Activated CD4-positive, alpha-beta T cell treated with anti-CD3 and anti-CD28 coated beads, Interleukin-2, amount 10 ng/mL, durations not matched to agents 7 days and 5 days (primary cell): ENCODE results near the gene CLRN2. TPM values are rescaled to one million over a fixed set of nuclear protein-coding genes. Genes with fewer than 3 reads are reported as not detected.

Source experiments
- CTCF ChIA-PET: fragments of 350-600 bp; sonication (Branson Sonifier 250); formaldehyde crosslinking; loops from one replicate; lab custom pipeline; 2021; ENCODE audit warnings: antibody characterized with exemption; lab: Charles Lee
- POLR2A ChIA-PET: fragments of 350-600 bp; sonication (Branson Sonifier 250); formaldehyde crosslinking; loops from one replicate; lab custom pipeline; 2021; ENCODE audit warnings: antibody characterized with exemption; lab: Charles Lee
- DNase-seq: peaks from one replicate; pipeline ENCODE4 v3.0.0-alpha.2; 2020
- H3K27ac Mint-ChIP-seq: one replicate; pipeline ENCODE4 v1.8.0; 2021; ENCODE audit warnings: mild to moderate bottlenecking, moderate library complexity, mixed read lengths
- H3K27me3 Mint-ChIP-seq: one replicate; pipeline ENCODE4 v1.8.0; 2021; ENCODE audit warnings: mixed read lengths
- H3K36me3 Mint-ChIP-seq: one replicate; pipeline ENCODE4 v1.8.0; 2021; ENCODE audit warnings: low read depth, mixed read lengths
- H3K4me1 Mint-ChIP-seq: one replicate; pipeline ENCODE4 v1.8.0; 2021; ENCODE audit warnings: mixed read lengths
- H3K4me3 Mint-ChIP-seq: one replicate; pipeline ENCODE4 v1.8.0; 2021; ENCODE audit warnings: mild to moderate bottlenecking, moderate library complexity, mixed read lengths
- H3K9me3 Mint-ChIP-seq: one replicate; pipeline ENCODE4 v1.8.0; 2021; ENCODE audit warnings: mixed read lengths
- total RNA-seq, 2 experiments: library from RNA; stranded (reverse); gene quantifications; one replicate each; pipeline ENCODE4 v1.2.3, GENCODE V29; 2021

Gene CLRN2, protein sequence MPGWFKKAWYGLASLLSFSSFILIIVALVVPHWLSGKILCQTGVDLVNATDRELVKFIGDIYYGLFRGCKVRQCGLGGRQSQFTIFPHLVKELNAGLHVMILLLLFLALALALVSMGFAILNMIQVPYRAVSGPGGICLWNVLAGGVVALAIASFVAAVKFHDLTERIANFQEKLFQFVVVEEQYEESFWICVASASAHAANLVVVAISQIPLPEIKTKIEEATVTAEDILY
- total RNA-seq: not detected

DNA sequence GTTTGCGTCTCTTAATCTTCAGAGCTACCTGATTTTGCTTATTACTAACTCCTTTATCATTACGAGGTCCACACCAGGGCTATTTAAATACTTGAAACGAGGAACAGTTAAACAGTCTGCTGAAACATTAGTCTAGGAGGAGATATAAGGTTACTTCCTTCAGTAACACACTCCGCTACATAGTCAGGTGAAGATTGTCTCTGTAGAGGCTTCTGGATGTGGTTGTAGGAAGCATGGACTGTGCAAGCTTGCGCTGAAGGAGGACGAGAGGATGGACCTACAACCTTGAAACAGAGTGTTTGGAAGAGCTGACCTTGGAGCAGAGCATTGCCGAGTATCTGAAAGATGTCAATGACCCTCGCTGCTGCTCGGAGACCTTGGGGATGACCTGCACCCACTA is at the start of gene CLRN2:
TSS of gene CLRN2 (plus strand) at position 301 of the 400 bp plus-strand sequence. CDS start 102 bp downstream, outside the sequence.
- Mint-ChIP-seq H3K36me3 (peaks cover 3% of the 10 kb centered on the region), H3K9me3 (no peaks in the 10 kb centered on the region), H3K27ac (no peak within 1 kb of the TSS), H3K27me3 (peaks cover 15% of the 10 kb centered on the region), H3K4me3 (no peak within 1 kb of the TSS), H3K4me1 (peaks cover 22% of the 10 kb centered on the region)
- no peak for DNase-seq
- ChIA-PET CTCF (no interaction called here), POLR2A (no interaction called here)

DNA sequence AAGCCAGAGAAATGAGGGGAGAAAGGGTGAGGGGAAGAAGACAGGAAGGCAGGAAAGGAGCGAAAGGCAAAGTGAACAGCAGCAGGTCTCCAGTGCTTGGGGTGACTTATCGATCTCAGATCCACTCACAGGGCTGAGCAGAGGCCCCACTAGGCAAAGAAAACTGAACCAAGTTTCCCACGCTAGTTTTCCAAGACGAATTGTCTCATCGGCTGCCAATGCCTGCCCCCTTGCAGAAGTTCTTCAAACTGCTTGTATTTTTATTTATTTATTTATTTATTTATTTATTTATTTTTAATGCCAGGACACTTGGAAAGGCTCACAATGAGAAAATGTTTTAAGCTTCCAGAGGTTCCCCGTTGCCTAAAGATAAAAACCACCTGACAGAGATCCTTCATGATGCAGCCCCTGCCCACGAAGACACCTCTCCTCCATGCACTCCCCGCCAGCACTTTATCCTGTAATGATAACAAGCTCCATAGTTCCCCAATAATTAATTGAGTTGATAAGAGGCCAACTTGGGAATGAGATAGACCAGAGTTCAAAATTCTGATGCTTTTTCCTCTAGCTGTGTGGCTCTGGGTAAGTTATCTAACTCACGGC is 46.2 kb upstream of the CLRN2 start:
- H3K27ac Mint-ChIP-seq: no peak overlapping the region
- no peak for DNase-seq
- CTCF ChIA-PET: interaction anchor here (1.4 kb wide), 1 partner anchor 17 kb away, joined by 3 read pairs; no protein-coding TSS in a partner anchor
- H3K4me1 Mint-ChIP-seq: no peaks in the 10 kb centered on the region
- no peaks in the 10 kb centered on the region for H3K36me3 Mint-ChIP-seq
- POLR2A ChIA-PET: no interaction called here
- no peak overlapping the region for H3K4me3 Mint-ChIP-seq
- no peaks in the 10 kb centered on the region for H3K9me3 Mint-ChIP-seq
- no peaks in the 10 kb centered on the region for H3K27me3 Mint-ChIP-seq

DNA sequence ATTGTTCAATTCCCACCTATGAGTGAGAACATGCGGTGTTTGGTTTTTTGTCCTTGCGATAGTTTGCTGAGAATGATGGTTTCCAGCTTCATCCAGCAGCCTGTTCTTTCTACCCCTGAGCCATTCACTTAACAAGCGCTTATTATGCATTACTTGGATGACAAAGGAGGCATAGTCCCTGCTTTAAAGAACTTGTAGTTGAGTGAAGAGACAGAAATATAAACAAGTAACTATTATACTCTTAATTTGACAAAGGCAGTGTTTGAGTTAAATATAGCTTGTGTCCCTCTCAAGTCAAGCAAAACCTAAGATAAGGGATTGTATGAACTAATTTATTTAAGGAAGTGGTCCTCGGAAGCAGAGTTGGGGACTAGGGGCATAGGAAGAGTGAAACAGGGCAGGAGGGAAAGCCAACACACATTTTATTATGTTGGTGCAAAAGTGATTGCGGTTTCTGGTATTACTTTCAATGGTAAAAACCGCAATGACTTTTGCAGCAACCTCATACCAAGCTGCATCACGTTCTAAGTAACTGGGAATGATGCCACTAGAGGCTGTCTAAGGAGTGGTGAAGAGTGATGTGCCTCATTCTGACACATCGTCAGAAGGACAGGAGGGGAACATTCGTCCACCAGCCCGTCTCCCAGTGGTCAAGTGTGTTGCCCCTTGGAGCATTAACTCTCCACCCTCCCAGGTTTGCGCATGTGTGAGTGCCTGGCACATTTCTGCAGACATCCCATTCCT is 44.9 kb upstream of the CLRN2 start:
- no peaks in the 10 kb centered on the region for H3K9me3 Mint-ChIP-seq
- H3K36me3 Mint-ChIP-seq: no peaks in the 10 kb centered on the region
- H3K27me3 Mint-ChIP-seq: no peaks in the 10 kb centered on the region
- POLR2A ChIA-PET: no interaction called here
- H3K4me1 Mint-ChIP-seq: no peaks in the 10 kb centered on the region
- no peak overlapping the region for H3K27ac Mint-ChIP-seq
- no peak for DNase-seq
- no peak overlapping the region for H3K4me3 Mint-ChIP-seq
- CTCF ChIA-PET: interaction anchor here (1.3 to 1.4 kb wide), 2 partner anchors 18 kb away, joined by 3 read pairs; no protein-coding TSS in a partner anchor

DNA sequence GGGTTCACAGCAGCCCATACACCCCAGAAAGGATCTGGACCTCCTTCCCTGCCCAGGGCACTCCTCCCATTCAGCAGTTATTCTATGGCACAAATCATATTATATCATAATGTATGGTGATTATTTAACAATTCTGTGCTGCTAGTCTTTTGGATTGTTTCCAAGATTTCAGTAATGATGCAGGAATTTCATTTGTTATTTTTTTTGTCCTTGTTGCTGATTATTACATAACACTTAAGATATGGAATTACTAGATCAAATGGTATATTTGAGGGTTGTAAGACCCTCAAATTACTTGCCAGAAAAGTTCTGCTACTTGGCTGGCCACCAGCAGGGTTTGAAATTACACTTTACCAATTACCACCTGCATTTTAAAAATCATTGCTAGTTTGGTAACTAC is 39.5 kb upstream of the CLRN2 start:
- H3K4me1 Mint-ChIP-seq: peaks cover 2% of the 10 kb centered on the region
- no peak for DNase-seq
- ChIA-PET POLR2A (no interaction called here), CTCF (no interaction called here)
- no peaks in the 10 kb centered on the region for H3K27me3 Mint-ChIP-seq
- no peaks in the 10 kb centered on the region for H3K36me3 Mint-ChIP-seq
- no peak overlapping the region for H3K27ac Mint-ChIP-seq
- H3K9me3 Mint-ChIP-seq: no peaks in the 10 kb centered on the region
- no peak overlapping the region for H3K4me3 Mint-ChIP-seq

DNA sequence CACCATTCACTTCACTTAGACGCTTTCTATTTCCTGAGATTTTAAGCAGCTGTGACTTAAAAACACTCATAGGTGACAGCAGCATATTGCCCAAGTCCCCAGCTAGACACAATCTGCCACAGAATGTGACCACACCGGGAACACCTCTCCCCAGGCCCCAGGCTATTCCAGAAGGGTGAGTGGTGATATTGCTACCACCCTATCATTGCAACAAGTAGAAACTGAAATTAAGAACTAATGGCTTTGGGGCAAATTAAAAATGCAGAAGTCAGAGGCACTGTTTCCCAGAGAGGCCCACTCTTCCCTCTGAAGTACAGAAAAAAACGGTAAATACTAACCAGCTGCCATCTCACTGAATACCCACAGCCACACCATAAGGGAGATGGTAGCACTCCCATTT is 38.1 kb upstream of the CLRN2 start:
- Mint-ChIP-seq H3K27me3 (no peaks in the 10 kb centered on the region), H3K9me3 (no peaks in the 10 kb centered on the region)
- POLR2A ChIA-PET: no interaction called here

DNA sequence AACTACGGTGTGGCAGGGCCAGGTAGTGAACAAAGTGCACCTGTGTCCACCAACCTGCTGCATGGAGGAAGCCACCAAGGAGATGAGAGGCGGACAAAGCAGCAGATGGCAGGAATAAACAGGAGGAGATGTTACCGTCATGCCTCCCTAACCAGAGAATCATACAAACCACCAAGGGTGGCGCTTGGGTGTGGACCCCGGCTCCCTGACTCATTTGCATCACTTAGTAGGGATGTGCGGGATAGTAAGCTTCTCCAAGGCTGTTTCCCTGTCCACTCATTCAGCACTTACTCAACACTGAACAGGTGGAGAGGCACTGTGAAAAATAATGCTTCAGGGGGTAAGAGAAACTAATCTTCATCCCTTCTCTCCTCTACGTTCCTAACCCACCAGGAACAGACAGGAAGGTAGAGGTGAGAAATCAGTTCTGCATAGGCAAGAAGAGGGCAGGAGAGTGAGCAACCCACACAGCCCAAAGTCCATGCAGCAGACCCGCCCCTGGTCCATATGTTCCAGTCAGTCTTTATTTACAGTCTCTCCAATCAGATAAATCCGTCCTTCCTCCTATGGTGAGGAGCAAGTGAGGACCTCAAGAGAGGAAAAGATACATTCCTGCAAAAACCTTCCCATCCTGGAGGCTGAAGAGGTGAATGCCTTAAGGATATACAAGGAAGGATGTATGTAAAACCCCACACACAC is 37.0 kb upstream of the CLRN2 start:
- CTCF ChIA-PET: no interaction called here

More for the DNA sequence above, 38.1 kb upstream of the CLRN2 start:
- Mint-ChIP-seq H3K36me3 (no peaks in the 10 kb centered on the region), H3K27ac (no peak overlapping the region), H3K4me3 (no peak overlapping the region), H3K4me1 (peaks cover 2% of the 10 kb centered on the region)
- DNase-seq: no peak
- CTCF ChIA-PET: no interaction called here

DNA sequence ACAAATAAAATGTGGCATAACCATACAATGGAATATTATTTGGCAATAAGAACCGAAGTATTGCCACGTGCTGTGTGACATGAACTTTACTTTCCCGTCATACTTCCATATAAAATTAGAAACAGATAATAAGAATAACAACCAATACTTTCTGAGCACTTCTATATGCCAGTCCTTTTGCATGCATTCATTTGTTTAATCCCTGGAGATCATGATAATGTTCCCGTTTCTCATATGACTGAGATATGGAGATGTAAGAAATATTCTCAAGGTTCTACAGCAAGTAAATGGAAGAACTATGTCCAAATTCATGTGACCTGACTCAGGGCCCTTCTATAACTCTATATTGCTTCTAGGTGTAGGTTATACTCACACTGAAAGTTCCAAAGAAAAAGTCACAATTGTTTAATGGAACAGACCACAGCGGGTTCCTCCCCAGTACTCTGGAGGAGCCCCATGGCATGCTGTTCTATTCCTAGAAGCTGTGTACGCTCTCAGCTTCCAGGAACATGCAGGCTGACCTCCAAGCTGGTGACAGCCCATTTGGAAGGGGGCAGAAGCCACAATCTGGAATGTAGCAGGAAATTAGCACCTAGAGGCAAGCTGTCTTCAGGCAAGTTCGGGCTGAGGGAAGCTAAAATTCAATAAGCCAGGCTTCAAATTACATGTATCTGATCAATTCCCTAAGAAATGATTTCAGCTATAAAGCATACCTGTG is 34.6 kb upstream of the CLRN2 start:
- Mint-ChIP-seq H3K27me3 (no peaks in the 10 kb centered on the region), H3K4me1 (peaks cover 2% of the 10 kb centered on the region), H3K4me3 (no peak overlapping the region), H3K27ac (no peak overlapping the region), H3K9me3 (no peaks in the 10 kb centered on the region), H3K36me3 (peaks cover 6% of the 10 kb centered on the region)
- ChIA-PET CTCF (no interaction called here), POLR2A (no interaction called here)
- DNase-seq: no peak

More for the DNA sequence above, 37.0 kb upstream of the CLRN2 start:
- Mint-ChIP-seq H3K36me3 (no peaks in the 10 kb centered on the region), H3K27me3 (no peaks in the 10 kb centered on the region), H3K27ac (no peak overlapping the region), H3K4me3 (no peak overlapping the region), H3K4me1 (peaks cover 2% of the 10 kb centered on the region), H3K9me3 (no peaks in the 10 kb centered on the region)
- POLR2A ChIA-PET: no interaction called here
- no peak for DNase-seq

DNA sequence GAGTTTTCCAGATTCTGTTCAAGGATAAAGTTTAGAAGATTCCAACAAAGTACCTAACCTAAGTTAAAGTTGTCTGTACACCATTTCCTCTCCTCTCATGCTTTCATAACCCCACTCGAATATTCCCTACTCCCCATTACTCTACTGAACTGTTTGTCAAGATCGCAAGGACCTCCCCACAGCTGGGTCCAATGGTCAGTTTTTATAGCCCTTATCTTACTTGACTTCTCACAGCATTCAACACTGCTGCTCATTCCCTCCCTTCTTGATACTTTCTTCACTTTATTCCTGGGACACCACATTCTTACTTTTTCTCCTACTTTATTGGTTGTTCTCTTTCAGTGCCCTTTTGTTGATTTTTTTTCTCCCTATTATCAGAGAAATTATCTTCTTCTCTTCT is 34.0 kb upstream of the CLRN2 start:
- H3K4me1 Mint-ChIP-seq: peaks cover 2% of the 10 kb centered on the region
- POLR2A ChIA-PET: no interaction called here
- no peak for DNase-seq
- CTCF ChIA-PET: no interaction called here
- no peak overlapping the region for H3K27ac Mint-ChIP-seq
- H3K27me3 Mint-ChIP-seq: no peaks in the 10 kb centered on the region
- H3K9me3 Mint-ChIP-seq: no peaks in the 10 kb centered on the region
- H3K4me3 Mint-ChIP-seq: no peak overlapping the region
- peaks cover 8% of the 10 kb centered on the region for H3K36me3 Mint-ChIP-seq

DNA sequence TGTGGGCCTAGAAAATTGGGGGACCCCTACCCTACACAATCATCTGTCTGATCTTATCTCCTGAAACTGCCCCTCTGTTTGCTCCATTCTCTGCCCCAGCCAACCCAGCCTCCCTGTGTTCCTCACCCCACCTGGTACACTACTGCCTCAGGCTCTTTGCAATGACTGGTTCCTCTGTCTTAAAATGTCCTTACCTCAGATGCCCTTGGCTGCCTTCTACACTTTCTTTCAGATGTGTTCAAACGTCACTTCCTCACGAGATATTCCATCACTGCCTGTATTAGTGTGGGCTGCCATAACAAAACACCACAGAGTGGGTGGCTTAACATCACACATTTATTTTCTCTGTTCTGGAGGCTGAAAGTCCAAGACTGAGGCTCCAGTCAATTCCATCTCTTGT is 32.2 kb upstream of the CLRN2 start:
- no peaks in the 10 kb centered on the region for H3K9me3 Mint-ChIP-seq
- H3K4me1 Mint-ChIP-seq: no peaks in the 10 kb centered on the region
- H3K36me3 Mint-ChIP-seq: peaks cover 18% of the 10 kb centered on the region
- ChIA-PET CTCF (no interaction called here), POLR2A (no interaction called here)
- no peaks in the 10 kb centered on the region for H3K27me3 Mint-ChIP-seq
- H3K27ac Mint-ChIP-seq: no peak overlapping the region
- DNase-seq: no peak
- H3K4me3 Mint-ChIP-seq: no peak overlapping the region

DNA sequence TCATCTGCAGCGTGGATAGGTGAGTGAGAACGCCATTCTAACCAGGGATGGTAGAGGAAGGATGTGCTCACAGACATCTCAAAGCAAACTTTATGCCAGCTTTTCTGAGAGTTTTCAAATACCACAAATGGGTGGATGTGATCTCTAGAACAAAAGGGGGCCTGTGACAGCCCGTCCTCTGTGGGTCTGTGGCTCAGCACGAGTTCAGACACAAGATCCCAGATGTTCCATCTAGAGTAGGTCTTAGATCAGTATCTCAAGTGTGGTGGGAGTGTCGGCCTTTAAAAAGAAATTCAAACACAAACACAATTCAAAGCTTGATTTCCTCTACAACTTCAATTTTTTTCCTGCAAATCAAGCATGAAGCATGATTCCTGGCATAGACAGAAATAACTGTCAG is 25.8 kb upstream of the CLRN2 start:
- Mint-ChIP-seq H3K4me3 (no peak overlapping the region), H3K36me3 (peaks cover 45% of the 10 kb centered on the region), H3K9me3 (no peaks in the 10 kb centered on the region), H3K27ac (no peak overlapping the region), H3K27me3 (no peaks in the 10 kb centered on the region), H3K4me1 (peaks cover 3% of the 10 kb centered on the region)
- POLR2A ChIA-PET: no interaction called here
- CTCF ChIA-PET: interaction anchor here (1.2 to 1.6 kb wide), 2 partner anchors 17 to 56 kb away, joined by 3 read pairs; no protein-coding TSS in a partner anchor
- DNase-seq: no peak

DNA sequence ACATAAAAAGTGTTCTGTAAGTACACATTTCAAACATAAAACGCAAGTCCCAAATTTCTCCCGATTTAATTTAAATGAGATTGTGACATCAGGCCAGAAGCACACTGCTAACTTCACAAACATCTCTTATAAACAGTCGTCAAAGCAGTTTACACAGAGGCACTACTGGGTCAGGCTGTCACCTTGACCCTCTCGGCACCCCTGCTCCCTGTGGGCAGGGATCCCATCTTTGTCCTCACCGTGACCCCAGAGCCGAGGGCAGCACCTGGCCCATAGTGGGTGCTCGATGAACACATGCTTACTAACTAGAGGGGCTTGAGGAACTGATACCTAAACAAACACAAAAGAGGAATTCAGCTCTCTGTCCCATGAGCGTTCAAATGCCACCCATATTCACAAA is 25.2 kb upstream of the CLRN2 start:
- no peak overlapping the region for H3K4me3 Mint-ChIP-seq
- no peaks in the 10 kb centered on the region for H3K27me3 Mint-ChIP-seq
- H3K27ac Mint-ChIP-seq: no peak overlapping the region
- ChIA-PET CTCF (interaction anchor here (1.6 kb wide), 1 partner anchor 55 kb away, joined by 3 read pairs; no protein-coding TSS in a partner anchor), POLR2A (no interaction called here)
- H3K4me1 Mint-ChIP-seq: peaks cover 6% of the 10 kb centered on the region
- no peak for DNase-seq
- H3K36me3 Mint-ChIP-seq: peaks cover 49% of the 10 kb centered on the region
- no peaks in the 10 kb centered on the region for H3K9me3 Mint-ChIP-seq

DNA sequence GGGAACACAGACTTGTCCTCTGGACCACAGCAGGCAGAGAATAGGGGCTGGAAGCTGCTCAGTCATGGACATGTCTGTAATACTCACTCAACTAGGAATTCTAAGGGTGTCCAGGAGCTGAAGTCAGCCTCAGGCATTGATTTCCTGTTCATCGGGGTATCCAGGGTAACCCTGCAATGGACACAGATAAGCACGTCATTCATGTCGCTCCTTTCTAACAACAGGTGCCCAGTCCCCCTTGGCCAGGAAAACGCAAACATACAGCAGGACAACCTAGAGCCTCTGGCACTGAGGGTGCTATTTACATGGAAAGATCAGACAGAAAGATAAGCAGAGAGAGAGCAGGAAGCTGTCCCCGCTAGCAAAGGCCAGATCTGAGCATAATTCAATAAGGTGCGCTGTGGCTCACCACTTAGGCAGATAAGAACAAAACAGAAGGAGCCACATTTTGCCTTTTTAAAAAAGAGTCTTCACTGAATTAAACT is 24.3 kb upstream of the CLRN2 start:
- ChIA-PET POLR2A (no interaction called here), CTCF (no interaction called here)
- no peaks in the 10 kb centered on the region for H3K27me3 Mint-ChIP-seq
- peaks cover 41% of the 10 kb centered on the region for H3K36me3 Mint-ChIP-seq
- peaks cover 6% of the 10 kb centered on the region for H3K4me1 Mint-ChIP-seq
- DNase-seq: no peak
- H3K4me3 Mint-ChIP-seq: no peak overlapping the region
- no peak overlapping the region for H3K27ac Mint-ChIP-seq
- no peaks in the 10 kb centered on the region for H3K9me3 Mint-ChIP-seq
